Lower leg skin (tissue), 4 donors: Measurements from ENCODE around the gene EEF2. TPM values are rescaled to one million over a fixed set of nuclear protein-coding genes. Genes with fewer than 3 reads are reported as not detected.
A peak's percentile ranks its signal among the peaks of the same experiment; 100 is the strongest.

ENCODE experiments used
- DNase-seq, 2 donors: peaks; one replicate each; pipeline ENCODE4 v3.0.0-alpha.2; 2019; ENCODE audit warnings: low spot score in 2 of 2
- H3K4me3 ChIP-seq: fragments of 200-600 bp; sonication (generic); 2 replicates; pipeline ENCODE4 v1.5.1; 2017; ENCODE audit warnings: mild to moderate bottlenecking, low read depth; ENCODE audit not compliant: poor library complexity, severe bottlenecking
- CTCF ChIP-seq, 3 donors: fragments of 450-650 bp; IDR thresholded peaks; one replicate each; pipeline ENCODE4 v1.5.1; 2016; ENCODE audit warnings: antibody characterized with exemption in 3 of 3, mild to moderate bottlenecking in 3 of 3, moderate library complexity in 2 of 3
- POLR2A ChIP-seq, 2 donors: fragments of 450-650 bp; IDR thresholded peaks; one replicate each; pipeline ENCODE4 v1.6.1; 2016 to 2017; ENCODE audit warnings: antibody characterized with exemption in 2 of 2, mild to moderate bottlenecking in 1 of 2, moderate library complexity in 1 of 2
- WGBS, 2 donors: methylation state at CpG; one replicate each; pipeline ENCODE4 v1.1.5; 2018; 5-methylcytosine and 5-hydroxymethylcytosine counted together
- intact Hi-C: fragments of 100-400 bp; cut with DNase I; formaldehyde crosslinking; loops from one replicate; pipeline ENCODE4 v1.15.0; 2023; ENCODE audit warnings: low total_unique reads
- total RNA-seq, 4 donors: library from RNA; depleted of rRNA; stranded (reverse); fragments of >200 nt; gene quantifications; one replicate each; pipeline ENCODE4 v1.1.0, GENCODE V29; 2016

EEF2 gene
- total RNA-seq, 4 donors from 2014 or later, result 2,068 to 2,517 (median 2,443) TPM

- intact Hi-C loops, result no loop called here
- no peak overlapping the region for H3K4me3 ChIP-seq
- TF ChIP-seq CTCF (IDR thresholded peaks at IDR 0.05), result no peak
- no peak for TF ChIP-seq POLR2A (IDR thresholded peaks at IDR 0.05)
- no peak for DNase-seq
- 91 to 93% methylated on average over 25 of the region's 25 CpGs for WGBS, 2 donors
Observed at GRCh38 chr19:3979674-3980352, 5.5 kb downstream of the EEF2 start.

- TF ChIP-seq POLR2A (IDR thresholded peaks at IDR 0.05) (no peak), CTCF (IDR thresholded peaks at IDR 0.05) (no peak)
- intact Hi-C loops, result no loop called here
- H3K4me3 ChIP-seq, result no peak overlapping the region
- no peak for DNase-seq
- WGBS, 2 donors, result 92 to 94% methylated on average over 17 to 18 of the region's 18 CpGs
Observed at GRCh38 chr19:3979289-3979673, 6.0 kb downstream of the EEF2 start.

- no peak for DNase-seq
- 93 to 94% methylated on average over 19 of the region's 19 CpGs for WGBS, 2 donors
- intact Hi-C loops, result no loop called here
- no peak overlapping the region for H3K4me3 ChIP-seq
- no peak for TF ChIP-seq POLR2A (IDR thresholded peaks at IDR 0.05)
- TF ChIP-seq CTCF (IDR thresholded peaks at IDR 0.05), result no peak
Observed at GRCh38 chr19:3978145-3978544, 7.1 kb downstream of the EEF2 start.

- TF ChIP-seq CTCF (IDR thresholded peaks at IDR 0.05) (no peak), POLR2A (IDR thresholded peaks at IDR 0.05) (no peak)
- intact Hi-C loops, result no loop called here
- no peak overlapping the region for H3K4me3 ChIP-seq
- 90 to 91% methylated on average over 59 of the region's 59 CpGs for WGBS, 2 donors
- no peak for DNase-seq
Observed at GRCh38 chr19:3977242-3978143, 7.8 kb downstream of the EEF2 start.

- TF ChIP-seq CTCF (IDR thresholded peaks at IDR 0.05), result no peak
- no peak for TF ChIP-seq POLR2A (IDR thresholded peaks at IDR 0.05)
- H3K4me3 ChIP-seq, result no peak overlapping the region
- peak in 1 of 2 donors; percentile 27 for DNase-seq
- WGBS, 2 donors, result 82 to 92% methylated on average over 20 to 29 of the region's 29 CpGs
- intact Hi-C loops, result no loop called here
Observed at GRCh38 chr19:3976495-3977241, 8.6 kb downstream of the EEF2 start.
